HL-60 (cell line): ENCODE results near the gene EXOG.

Experiments used
- DNase-seq, 2 experiments: peaks; one replicate each; pipeline ENCODE4 v3.0.0-alpha.2; 2010 to 2020; ENCODE audit warnings: low read depth in 1 of 2, low spot score in 1 of 2
- H3K27ac ChIP-seq: fragments of 250-450 bp; sonication (Bioruptor Pico); replicated peaks from 2 replicates; pipeline ENCODE4 v1.5.1; 2020; ENCODE audit warnings: mild to moderate bottlenecking, moderate library complexity
- H3K27me3 ChIP-seq: fragments of 250-450 bp; sonication (Bioruptor Pico); 2 replicates; pipeline ENCODE4 v1.5.1; 2021; ENCODE audit warnings: mild to moderate bottlenecking, moderate library complexity; ENCODE audit not compliant: insufficient read depth, poor library complexity, severe bottlenecking
- H3K4me3 ChIP-seq: replicated peaks from 2 replicates; pipeline ENCODE4 v1.5.1; 2011; ENCODE audit warnings: mild to moderate bottlenecking, control low read depth, low read length; ENCODE audit not compliant: insufficient read depth
- CTCF ChIP-seq: IDR thresholded peaks from one replicate; pipeline ENCODE4 v1.5.1; 2011; ENCODE audit warnings: low read length, control low read depth, inconsistent platforms; ENCODE audit not compliant: insufficient read depth
- GABPA ChIP-seq: IDR thresholded peaks from 2 replicates; pipeline ENCODE4 v1.6.1; 2012; ENCODE audit warnings: low read depth
- POLR2AphosphoS5 ChIP-seq: IDR thresholded peaks from 2 replicates; pipeline ENCODE4 v1.6.1; 2012; ENCODE audit warnings: low read depth
- REST ChIP-seq: IDR thresholded peaks from 2 replicates; pipeline ENCODE4 v1.6.1; 2012; ENCODE audit warnings: low read depth; ENCODE audit not compliant: insufficient replicate concordance
- SPI1 ChIP-seq: IDR thresholded peaks from 2 replicates; pipeline ENCODE4 v1.6.1; 2012; ENCODE audit warnings: low read depth, mild to moderate bottlenecking, borderline replicate concordance

The EXOG gene

GRCh38 chr3:38472342-38472741 lies 23.8 kb upstream of the EXOG start:
- Histone ChIP-seq H3K27ac (no peak overlapping the region), H3K27me3 (no peaks in the 10 kb centered on the region), H3K4me3 (no peak overlapping the region)
- TF ChIP-seq CTCF (no peak), POLR2AphosphoS5 (no peak), REST (no peak), SPI1 (no peak), GABPA (no peak)
- DNase-seq = no peak

GRCh38 chr3:38473229-38473628 lies 22.9 kb upstream of the EXOG start:
- H3K27ac ChIP-seq = no peak overlapping the region
- TF ChIP-seq SPI1 = no peak
- TF ChIP-seq REST = no peak
- no peak for TF ChIP-seq GABPA
- no peak for TF ChIP-seq CTCF
- TF ChIP-seq POLR2AphosphoS5 = no peak
- no peak for DNase-seq
- no peak overlapping the region for H3K4me3 ChIP-seq
- no peaks in the 10 kb centered on the region for H3K27me3 ChIP-seq

GRCh38 chr3:38474928-38475605 lies 21.1 kb upstream of the EXOG start:
- H3K27me3 ChIP-seq = no peaks in the 10 kb centered on the region
- H3K27ac ChIP-seq = no peak overlapping the region
- no peak for DNase-seq
- H3K4me3 ChIP-seq = no peak overlapping the region
- TF ChIP-seq SPI1 (no peak), REST (no peak), POLR2AphosphoS5 (no peak), GABPA (no peak), CTCF (no peak)
